Activated naive CD4-positive, alpha-beta T cell treated with anti-CD3 and anti-CD28 coated beads, Interleukin-2, amount 50 U/mL, for 72 hours (primary cell): ENCODE results near the gene TPM4. TPM values are rescaled to one million over a fixed set of nuclear protein-coding genes. Genes with fewer than 3 reads are reported as not detected.

Experiments used
- ATAC-seq, 2 donors: fragments of 150-1000 bp; cut with Tn5 transposase; 2 replicates each; pipeline ENCODE4 v1.10.0; 2021; ENCODE audit warnings: mild to moderate bottlenecking in 2 of 2, moderate library complexity in 2 of 2
- DNase-seq, 2 donors: peaks; one replicate each; pipeline ENCODE4 v3.0.0; 2021 to 2022; ENCODE audit warnings: low spot score in 2 of 2
- H3K27ac Mint-ChIP-seq, 2 donors: one replicate each; pipeline ENCODE4 v1.8.0; 2022; ENCODE audit warnings: mild to moderate bottlenecking in 2 of 2, mixed read lengths in 2 of 2
- H3K36me3 Mint-ChIP-seq, 2 donors: one replicate each; pipeline ENCODE4 v1.8.0; 2022; ENCODE audit warnings: mixed read lengths in 2 of 2
- H3K9me3 Mint-ChIP-seq, 2 donors: one replicate each; pipeline ENCODE4 v1.8.0; 2022; ENCODE audit warnings: mixed read lengths in 2 of 2
- total RNA-seq, 2 donors: library from RNA; stranded (reverse); gene quantifications; one replicate each; pipeline ENCODE4 v1.2.3, GENCODE V29; 2022

TPM4 gene
- total RNA-seq, 2 donors from 2014 or later, result 405 to 411 TPM

DNA sequence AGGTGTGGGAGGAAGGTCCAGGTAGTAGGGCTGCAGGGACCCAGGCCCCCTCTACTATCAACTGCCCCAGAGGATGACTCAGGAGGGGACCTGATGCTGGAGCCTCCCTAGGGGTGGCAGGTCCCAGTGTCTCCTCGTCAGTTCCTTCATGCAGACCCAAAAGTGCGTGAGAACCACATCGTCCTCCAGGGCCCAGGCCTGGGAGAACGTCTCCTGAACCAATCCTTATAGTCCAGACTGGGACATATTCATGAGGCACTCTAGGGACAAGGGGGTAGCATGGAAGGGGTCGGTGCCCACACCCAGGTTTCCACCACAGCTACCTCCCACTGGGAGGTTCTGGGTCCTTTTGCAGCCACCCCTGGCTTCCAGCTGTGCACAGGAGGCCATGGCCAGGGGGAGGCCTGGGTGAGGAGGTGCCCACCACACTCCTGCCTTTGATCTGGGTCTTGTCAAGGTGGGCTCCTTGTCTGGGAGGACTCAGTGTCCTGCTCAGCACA lies 38.0 kb upstream of the TPM4 start:
- ATAC-seq (no peak), DNase-seq (no peak)
- no peaks in the 10 kb centered on the region for H3K36me3 Mint-ChIP-seq
- peak overlapping the region in 1 of 2 donors; percentile 26 for H3K27ac Mint-ChIP-seq
- no peaks in the 10 kb centered on the region for H3K9me3 Mint-ChIP-seq

DNA sequence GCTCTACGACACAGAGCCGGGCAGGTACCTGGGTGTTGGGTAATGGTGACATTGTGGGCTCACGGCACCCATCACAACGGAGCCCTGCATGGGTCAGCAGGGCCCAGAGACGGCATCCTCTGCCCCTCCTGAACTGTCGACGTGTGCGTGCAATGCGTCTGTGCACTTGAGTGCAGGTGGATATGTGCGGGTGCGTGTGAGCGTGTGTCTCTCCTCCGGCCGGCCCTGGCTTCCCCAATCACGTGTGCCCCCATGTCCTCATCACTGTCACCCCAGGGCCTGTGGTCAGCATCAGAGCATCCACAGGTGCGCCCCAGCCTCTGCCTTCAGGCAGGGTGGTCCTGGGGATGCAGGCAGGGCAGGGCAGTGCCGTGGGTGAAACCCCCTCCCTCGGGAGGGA lies 37.2 kb upstream of the TPM4 start:
- H3K36me3 Mint-ChIP-seq, result no peaks in the 10 kb centered on the region
- no peak for DNase-seq
- H3K9me3 Mint-ChIP-seq, result no peaks in the 10 kb centered on the region
- peak overlapping the region in 1 of 2 donors; percentile 14 for H3K27ac Mint-ChIP-seq
- no peak for ATAC-seq

DNA sequence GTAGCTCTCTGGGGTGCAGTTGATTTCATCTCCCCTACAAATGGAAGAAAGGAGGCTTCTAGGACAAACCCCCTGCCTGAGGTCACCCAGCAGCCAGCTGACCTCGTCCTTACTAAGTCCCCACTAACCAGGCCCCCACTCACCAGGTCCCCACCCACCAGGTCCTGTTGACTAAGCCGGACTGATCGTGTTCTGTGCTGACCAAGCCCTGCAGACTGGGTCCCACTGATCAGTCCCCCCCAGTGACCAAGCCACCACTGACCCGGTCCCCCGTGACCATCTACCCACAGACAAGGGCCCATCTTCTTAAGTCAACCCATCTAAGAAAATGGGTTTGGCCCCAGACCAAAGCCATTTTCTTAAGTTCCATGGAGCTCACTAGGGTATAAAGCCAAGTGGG lies 36.8 kb upstream of the TPM4 start:
- H3K36me3 Mint-ChIP-seq, result no peaks in the 10 kb centered on the region
- DNase-seq, result no peak

DNA sequence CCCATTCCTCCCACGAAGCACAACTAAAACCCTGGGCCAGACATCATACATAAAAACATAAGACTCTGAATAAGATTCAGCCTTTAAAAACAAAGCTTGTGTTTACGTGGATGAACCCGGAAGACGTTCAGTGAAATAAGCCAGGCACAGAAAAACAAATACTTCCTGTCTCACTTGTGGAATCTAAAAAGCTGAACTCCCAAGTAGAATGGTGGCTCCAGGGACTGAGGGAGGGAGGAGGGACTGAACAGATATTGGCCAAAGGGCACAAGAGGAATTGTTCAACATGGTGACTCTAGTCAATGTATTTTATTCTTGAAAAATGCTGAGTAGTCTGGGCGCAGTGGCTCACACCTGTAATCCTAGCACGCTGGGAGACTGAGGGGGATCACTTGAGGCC lies 35.7 kb upstream of the TPM4 start:
- DNase-seq (no peak), ATAC-seq (no peak)
- no peaks in the 10 kb centered on the region for H3K9me3 Mint-ChIP-seq
- H3K36me3 Mint-ChIP-seq, result no peaks in the 10 kb centered on the region
- H3K27ac Mint-ChIP-seq, result no peak overlapping the region

More for the DNA sequence above, 36.8 kb upstream of the TPM4 start:
- no peak for ATAC-seq
- no peaks in the 10 kb centered on the region for H3K9me3 Mint-ChIP-seq
- H3K27ac Mint-ChIP-seq, result no peak overlapping the region

DNA sequence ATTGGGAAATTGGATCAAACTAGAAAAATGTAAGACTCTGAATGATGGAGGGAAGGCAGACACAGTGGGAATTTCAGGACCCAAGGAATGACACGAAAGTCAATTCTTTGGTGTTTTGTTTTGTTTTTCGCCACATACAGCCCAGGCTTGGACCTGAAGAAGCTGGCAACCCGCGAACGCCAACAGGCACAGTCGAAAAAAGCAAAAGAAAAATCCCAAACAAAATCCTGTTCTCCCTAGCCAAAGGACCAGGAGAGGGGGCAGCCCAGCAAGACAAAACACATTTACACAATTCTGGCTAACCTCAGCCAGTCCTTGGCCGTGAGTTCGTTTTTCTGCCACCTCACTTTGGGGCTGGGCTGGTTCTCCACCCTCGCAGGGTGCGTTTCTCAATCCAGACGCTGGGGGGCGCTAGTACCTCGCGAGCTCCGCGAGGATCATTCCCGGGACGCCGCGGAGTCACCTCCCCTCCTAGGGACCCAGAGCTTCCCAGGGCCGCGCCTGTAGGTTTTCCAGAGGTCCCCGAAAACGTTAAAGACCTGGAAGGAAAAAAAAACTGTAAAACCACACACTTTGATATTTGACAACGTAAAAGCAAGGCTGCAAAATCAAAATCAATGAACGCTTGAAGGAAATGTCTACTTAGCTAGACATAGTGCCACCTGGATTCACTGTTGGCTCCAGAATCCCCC lies 34.9 kb upstream of the TPM4 start:
- Mint-ChIP-seq H3K27ac (no peak overlapping the region), H3K36me3 (no peaks in the 10 kb centered on the region)

DNA sequence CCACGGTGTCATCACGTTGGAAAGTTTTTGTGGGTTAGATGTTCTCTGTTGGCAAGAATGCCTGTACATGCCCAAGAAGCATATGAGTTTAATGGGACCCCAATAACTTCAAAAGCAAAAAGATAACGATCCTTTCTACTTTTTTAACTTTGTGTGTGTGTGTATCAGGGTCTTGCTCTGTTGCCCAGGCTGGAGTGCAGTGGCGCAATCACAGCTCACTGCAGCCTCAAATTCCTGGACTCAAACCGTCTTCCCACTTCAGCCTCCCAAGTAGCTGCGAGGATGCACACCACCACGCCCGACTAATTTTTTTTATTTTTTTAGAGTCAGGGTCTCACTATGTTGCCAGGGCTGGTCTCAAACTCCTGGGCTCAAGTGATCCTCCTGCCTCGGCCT lies 34.3 kb upstream of the TPM4 start:
- ATAC-seq, result no peak
- DNase-seq, result no peak
- Mint-ChIP-seq H3K36me3 (no peaks in the 10 kb centered on the region), H3K9me3 (no peaks in the 10 kb centered on the region), H3K27ac (no peak overlapping the region)

More for the DNA sequence above, 34.9 kb upstream of the TPM4 start:
- peak; percentile 81 to 89 for DNase-seq
- peak; percentile 81 to 89 for ATAC-seq
- no peaks in the 10 kb centered on the region for H3K9me3 Mint-ChIP-seq

DNA sequence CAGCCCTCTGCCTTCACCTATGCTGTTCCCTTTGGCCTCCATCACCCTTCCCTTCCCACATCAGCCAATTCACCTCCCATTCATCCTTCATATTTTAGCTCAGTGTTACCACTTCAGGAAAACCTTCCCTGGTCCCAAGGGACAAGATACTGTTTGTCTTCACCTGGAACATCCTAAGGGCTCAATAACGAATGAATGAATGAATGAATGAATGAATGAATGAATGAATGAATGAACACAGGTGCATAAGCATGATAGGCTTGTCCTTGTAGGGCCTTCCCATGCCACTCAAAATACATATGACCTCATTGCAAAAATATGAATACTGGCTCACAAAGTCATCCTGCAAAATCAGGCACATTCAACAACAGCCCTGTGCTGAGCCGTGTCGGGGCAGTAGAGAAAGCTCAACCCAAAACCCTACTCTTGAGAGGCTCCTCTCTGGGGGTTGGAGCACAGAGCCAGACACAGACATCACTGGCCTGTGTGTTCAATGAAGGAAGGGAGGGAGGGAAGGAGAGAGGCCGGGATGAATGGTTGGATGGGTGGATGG lies 33.7 kb upstream of the TPM4 start:
- Mint-ChIP-seq H3K9me3 (no peaks in the 10 kb centered on the region), H3K36me3 (no peaks in the 10 kb centered on the region), H3K27ac (no peak overlapping the region)
- DNase-seq, result no peak
- no peak for ATAC-seq

DNA sequence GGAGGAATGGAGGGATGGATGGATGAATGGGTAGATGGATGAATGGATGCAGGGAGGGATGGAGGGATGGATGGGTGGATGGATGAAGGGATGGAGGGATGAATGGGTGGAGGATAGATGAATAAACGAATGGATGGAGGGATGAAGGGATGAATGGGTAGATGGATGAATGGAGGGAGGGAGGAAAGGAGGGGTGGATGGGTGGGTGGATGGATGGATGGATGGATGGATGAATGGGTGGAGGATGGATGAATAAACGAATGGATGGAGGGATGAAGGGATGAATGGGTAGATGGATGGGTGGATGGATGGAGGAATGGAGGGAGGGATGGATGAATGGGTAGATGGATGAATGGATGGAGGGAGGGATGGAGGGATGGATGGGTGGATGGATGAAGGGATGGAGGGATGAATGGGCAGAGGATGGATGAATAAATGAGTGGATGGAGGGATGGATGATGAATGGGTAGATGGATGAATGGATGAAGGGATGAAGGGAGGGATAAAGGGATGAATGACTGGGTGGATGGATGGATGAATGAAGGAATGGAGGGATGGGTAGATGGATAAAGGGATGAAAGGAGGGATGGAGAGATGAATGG lies 33.0 kb upstream of the TPM4 start:
- DNase-seq, result no peak
- ATAC-seq, result no peak
- Mint-ChIP-seq H3K9me3 (no peaks in the 10 kb centered on the region), H3K27ac (no peak overlapping the region), H3K36me3 (no peaks in the 10 kb centered on the region)

DNA sequence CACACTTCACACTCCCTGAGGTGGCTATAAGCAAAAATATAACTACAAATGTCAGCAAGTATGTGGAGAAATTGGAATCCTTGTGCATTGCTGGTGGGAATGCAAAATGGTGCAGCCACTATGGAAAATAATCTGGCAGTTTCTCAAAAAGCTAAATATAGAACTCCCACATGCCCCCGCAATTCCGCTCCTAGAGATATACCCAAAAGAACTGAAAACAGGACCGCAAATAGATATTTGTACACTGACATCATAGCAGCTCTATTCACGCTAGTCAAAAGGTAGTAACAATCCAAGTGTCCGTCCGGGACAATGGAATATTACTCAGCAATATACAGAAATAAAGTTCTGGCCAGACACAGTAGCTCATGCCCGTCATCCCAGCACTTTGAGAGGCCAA lies 31.5 kb upstream of the TPM4 start:
- ATAC-seq, result no peak

DNA sequence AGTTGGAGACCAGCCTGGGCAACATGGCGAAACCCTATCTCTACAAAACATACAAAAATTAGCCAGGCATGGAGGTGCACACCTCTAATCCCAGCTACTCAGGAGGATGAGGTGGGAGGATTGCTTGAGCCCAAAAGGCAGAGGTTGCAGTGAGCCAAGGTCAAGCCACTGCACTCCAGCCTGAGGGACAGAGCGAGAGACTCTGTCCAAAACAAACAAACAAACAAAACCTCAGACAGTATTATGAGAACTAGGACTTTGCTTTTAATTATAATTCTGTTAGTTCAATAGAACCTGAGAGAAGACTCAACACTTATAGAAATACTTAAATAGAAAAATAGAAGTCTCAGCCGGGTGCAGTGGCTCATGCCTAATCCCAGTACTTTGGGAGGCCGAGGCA lies 31.1 kb upstream of the TPM4 start:
- Mint-ChIP-seq H3K9me3 (no peaks in the 10 kb centered on the region), H3K36me3 (no peaks in the 10 kb centered on the region), H3K27ac (no peak overlapping the region)
- no peak for DNase-seq
- no peak for ATAC-seq

More for the DNA sequence above, 31.5 kb upstream of the TPM4 start:
- DNase-seq, result no peak
- no peak overlapping the region for H3K27ac Mint-ChIP-seq
- no peaks in the 10 kb centered on the region for H3K36me3 Mint-ChIP-seq
- H3K9me3 Mint-ChIP-seq, result no peaks in the 10 kb centered on the region

DNA sequence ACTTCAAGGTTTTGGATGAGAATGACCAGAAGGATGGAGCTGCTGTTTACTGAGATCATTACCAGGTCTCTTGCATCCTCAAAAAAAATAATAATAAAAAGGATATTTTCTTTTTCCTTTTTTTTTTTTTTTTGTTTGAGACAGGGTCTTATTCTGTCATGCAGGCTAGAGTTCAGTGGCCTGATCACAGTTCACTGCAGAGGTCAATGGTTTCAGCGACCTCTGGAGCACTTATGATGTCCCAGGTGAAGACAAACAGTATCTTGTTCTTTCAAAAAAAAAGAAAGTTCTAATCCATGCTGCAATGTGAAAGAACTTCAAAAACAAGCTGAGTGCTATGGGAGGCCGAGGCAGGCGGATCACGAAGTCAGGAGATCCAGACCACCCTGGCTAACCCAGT lies 30.4 kb upstream of the TPM4 start:
- H3K27ac Mint-ChIP-seq, result no peak overlapping the region
- no peaks in the 10 kb centered on the region for H3K36me3 Mint-ChIP-seq
- DNase-seq (no peak), ATAC-seq (no peak)
- no peaks in the 10 kb centered on the region for H3K9me3 Mint-ChIP-seq

DNA sequence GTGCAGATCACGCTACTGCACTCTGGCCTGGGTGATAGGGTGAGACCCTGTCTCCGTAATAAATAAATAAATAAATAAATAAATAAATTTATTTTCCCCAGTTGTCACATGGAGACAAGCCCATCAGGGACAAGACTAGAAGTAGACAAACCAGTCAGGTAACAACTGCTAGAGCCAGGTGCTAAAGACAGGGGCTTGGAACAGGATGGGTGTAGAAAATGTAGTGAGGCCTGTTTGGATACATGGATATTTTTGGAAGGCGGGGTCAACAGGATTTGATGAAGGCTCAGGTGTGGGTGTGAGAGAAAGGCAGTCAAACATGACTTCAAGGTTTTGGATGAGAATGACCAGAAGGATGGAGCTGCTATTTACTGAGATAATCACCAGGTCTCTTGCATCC lies 27.7 kb upstream of the TPM4 start:
- ATAC-seq (no peak), DNase-seq (no peak)
- no peak overlapping the region for H3K27ac Mint-ChIP-seq
- no peaks in the 10 kb centered on the region for H3K9me3 Mint-ChIP-seq
- H3K36me3 Mint-ChIP-seq, result no peaks in the 10 kb centered on the region

DNA sequence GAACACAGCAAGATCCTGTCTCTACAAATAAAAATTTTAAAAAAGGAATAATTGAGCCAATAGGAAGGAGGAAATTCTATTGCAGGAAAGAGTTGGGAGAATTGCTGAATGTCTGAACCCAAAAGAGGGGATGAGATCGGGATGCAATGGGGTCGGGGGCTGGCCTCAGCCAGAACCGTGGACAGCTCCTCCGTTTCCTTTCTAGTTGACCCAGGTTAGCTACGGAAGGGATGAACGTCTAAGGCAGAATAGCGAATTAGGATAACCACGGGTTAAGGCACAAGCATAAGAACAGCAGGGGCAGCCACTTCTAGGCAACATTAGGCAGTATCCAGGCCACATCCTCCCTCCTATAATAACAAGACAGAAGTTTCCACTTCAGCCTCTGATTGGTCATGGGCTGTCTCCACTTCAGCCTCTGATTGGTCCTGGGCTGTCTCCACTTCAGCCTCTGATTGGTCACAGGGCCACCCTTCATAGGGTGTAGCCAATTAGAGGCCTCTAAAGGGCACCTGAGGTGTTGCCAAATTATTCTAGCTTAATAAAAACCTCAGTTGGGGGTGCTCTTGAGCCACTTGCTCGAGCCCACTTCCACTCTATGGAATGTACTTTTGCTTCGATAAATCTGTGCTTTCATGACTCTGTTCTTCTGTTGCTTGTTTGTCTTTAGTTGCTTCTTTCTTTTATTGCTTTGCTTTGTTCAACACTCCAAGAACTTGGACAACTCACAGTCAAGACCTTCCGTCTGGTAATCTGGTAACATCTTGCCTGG lies 24.9 kb upstream of the TPM4 start:
- Mint-ChIP-seq H3K36me3 (peaks cover 0 to 9% of the 10 kb centered on the region in 2 donors), H3K27ac (peak overlapping the region in 1 of 2 donors; percentile 5), H3K9me3 (peaks cover 0 to 7% of the 10 kb centered on the region in 2 donors)
- DNase-seq (no peak), ATAC-seq (peak; percentile 98 to 100)

DNA sequence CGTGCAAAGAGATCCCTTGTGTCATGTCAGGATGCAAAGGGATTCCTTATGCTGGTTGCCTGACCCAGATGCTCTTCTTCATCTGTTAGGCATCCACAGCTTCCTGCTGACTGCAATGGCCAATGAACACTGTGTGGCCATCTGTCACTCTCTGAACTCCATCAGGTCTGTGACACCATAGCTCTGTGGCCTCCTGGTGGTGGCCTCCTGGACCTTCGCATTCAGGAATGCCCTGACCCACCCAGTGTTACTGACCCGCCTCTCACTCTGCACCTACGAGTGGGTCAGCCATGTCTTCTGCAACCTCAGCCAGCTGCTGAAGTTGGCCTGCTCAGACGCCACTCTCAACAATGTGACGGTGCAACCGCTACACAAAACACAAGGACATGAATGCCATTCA lies 23.9 kb upstream of the TPM4 start:
- no peak for ATAC-seq

DNA sequence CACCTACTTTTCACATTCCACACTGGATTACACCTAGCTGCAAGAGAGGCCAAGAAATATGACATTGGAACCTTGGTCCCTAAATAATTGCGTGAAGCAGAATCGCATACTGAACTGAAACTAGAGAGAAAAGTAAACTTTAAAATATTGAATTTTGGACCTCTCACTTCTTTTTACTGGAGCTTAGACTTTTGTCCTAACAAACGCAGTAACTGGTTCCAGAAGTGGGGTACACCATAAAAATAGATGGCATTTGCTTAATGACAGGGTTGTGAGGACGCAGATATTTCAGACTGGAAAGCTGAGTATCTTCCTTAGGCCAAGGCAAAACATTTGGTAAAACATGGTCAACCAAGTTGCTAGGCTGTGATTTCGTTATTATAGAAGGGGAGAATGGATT lies 19.2 kb upstream of the TPM4 start:
- Mint-ChIP-seq H3K9me3 (peaks cover 0 to 7% of the 10 kb centered on the region in 2 donors), H3K36me3 (peaks cover 0 to 9% of the 10 kb centered on the region in 2 donors), H3K27ac (no peak overlapping the region)
- ATAC-seq (no peak), DNase-seq (no peak)

More for the DNA sequence above, 23.9 kb upstream of the TPM4 start:
- Mint-ChIP-seq H3K36me3 (peaks cover 0 to 9% of the 10 kb centered on the region in 2 donors), H3K9me3 (peaks cover 0 to 7% of the 10 kb centered on the region in 2 donors), H3K27ac (no peak overlapping the region)
- no peak for DNase-seq

DNA sequence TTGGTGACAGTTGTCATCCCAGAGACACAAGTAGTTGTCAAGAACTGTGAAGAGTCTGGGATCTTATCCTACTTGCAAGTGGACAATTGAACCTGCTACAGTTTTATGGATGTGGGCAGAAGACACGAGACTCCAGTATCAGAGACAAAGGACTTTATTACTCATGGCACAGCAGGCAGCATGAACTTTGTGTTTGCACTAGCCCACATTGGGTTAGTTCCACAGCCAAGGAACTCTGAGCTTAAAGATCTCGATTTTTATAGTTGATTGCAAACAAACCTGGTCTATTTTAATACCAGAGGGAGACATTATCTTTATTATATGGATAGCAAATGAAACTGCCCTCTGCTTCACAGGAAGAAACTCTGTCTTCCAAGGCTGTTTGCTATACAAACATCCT lies 16.0 kb upstream of the TPM4 start:
- no peak for ATAC-seq
- Mint-ChIP-seq H3K27ac (no peak overlapping the region), H3K36me3 (peaks cover 0 to 15% of the 10 kb centered on the region in 2 donors), H3K9me3 (peaks cover 0 to 7% of the 10 kb centered on the region in 2 donors)
- no peak for DNase-seq

DNA sequence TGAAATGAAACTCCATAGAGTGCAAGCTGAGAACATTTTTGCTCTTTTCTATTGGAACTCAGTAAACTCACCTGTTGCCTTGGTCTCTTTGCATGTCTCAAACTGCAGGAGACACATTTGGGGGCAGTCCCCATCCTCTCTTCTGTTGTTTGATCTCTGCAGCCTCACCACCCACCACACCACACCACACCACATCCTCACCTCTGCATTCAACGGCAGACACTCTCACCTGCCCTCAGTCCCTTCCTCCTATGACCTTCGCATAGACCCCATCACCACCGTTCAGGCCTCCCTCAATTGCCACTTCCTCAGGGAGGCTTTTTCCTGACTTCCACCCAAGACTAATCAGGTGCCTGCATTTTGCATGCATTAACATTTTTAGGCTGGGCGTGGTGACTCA lies 14.4 kb upstream of the TPM4 start:
- Mint-ChIP-seq H3K9me3 (no peaks in the 10 kb centered on the region), H3K27ac (no peak overlapping the region), H3K36me3 (peaks cover 0 to 6% of the 10 kb centered on the region in 2 donors)
- ATAC-seq (peak; percentile 73 to 88), DNase-seq (no peak)
